ENCODE results near the gene SFT2D3. TPM values are rescaled to one million over a fixed set of nuclear protein-coding genes. Genes with fewer than 3 reads are reported as not detected.

The SFT2D3 gene
- total and polyA plus RNA-seq, 8 donors, result 0.56 to 6.8 (median 2.8) TPM; not detected in 4

DNA sequence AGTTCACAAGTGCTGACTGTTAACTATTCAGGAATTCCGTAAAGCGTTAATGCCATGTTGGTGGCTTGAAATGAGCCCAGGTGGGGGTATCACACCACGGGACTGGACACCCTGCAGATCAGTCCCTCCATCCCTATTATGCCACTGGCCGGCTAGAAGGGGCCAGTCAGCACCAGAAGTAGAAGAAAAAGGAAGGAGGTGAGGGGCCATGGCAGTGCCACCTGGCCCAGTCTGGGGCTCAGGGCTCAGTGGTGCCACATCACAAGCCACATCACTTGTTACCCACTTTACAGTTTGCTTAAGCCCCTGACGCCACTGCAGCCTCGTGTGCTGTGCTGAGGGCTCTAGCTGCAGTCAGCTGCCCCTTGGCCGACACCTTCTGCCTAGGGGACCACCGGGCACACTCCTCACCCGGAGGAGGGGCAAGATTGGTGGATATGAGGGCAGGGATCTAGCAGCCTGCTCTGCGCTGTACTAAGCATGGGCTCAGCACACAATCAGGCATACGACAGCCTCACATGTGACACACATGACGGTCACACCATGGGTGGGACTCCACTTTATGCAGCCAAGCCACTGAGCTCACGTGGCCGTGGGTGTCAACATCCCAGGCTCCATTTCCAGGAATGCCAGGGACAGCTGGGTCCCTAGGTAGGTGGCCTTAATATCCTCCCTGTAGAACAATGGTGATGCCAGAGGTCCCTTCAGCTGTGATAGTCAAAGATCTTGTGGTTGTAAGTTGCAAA lies 29.6 kb upstream of the SFT2D3 start:
- TF ChIP-seq, protein P1, sequence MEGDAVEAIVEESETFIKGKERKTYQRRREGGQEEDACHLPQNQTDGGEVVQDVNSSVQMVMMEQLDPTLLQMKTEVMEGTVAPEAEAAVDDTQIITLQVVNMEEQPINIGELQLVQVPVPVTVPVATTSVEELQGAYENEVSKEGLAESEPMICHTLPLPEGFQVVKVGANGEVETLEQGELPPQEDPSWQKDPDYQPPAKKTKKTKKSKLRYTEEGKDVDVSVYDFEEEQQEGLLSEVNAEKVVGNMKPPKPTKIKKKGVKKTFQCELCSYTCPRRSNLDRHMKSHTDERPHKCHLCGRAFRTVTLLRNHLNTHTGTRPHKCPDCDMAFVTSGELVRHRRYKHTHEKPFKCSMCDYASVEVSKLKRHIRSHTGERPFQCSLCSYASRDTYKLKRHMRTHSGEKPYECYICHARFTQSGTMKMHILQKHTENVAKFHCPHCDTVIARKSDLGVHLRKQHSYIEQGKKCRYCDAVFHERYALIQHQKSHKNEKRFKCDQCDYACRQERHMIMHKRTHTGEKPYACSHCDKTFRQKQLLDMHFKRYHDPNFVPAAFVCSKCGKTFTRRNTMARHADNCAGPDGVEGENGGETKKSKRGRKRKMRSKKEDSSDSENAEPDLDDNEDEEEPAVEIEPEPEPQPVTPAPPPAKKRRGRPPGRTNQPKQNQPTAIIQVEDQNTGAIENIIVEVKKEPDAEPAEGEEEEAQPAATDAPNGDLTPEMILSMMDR (IDR thresholded peaks at IDR 0.05), result no peak
- Histone ChIP-seq H3K4me1 (peaks cover 6 to 27% of the 10 kb centered on the region in 2 donors), H3K4me3 (peak overlapping the region in 1 of 2 donors; percentile 55), H3K9me3 (no peaks in the 10 kb centered on the region), H3K27me3 (peaks cover 0 to 59% of the 10 kb centered on the region in 2 donors), H3K27ac (peak overlapping the region in 1 of 2 donors; percentile 86), H3K36me3 (no peaks in the 10 kb centered on the region)
- ATAC-seq (no peak), DNase-seq (no peak)
- intact Hi-C loops (cut with DNase I), result no loop called here

DNA sequence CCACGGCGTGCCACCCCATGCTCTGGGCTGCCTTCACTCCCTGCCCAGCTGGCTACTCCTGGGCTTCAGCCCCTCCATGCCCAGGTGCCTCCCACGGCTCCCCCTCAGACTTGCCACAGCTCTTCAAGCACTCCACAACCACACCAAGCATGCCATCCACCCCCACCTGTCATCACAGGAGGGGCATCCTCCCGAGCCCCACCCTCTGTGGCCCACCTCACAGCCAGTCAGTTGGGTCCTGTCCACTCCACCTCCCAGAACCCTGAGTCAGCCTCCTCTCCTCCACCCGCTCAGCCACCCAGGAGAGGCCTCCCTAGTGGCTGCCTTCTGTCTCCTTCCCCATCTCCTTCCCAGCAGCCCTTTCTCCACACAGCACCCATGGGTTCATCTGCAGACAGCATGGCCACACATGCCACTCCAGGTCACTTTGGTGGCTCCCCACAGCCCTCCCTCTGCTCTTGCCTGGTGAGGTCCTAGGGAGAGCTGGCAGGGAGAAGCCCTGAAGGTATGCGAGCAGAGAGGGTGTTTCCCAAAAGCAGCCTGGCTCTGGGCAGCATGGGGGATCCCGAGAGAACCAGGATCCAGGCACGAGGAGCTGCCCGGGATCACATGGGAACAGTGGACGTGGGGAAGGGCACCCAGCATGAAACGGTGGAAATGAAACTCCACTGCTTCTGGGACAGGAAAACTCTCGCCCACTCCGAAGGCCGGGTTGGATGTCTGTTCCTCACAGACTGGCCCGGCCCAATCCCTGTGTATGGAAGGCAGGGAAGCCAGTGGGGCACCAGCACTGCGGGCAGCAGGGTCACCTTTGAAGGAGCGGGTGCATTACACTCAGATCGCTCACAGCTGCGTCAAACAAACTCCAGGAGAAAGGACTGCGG lies 28.7 kb upstream of the SFT2D3 start:
- Histone ChIP-seq H3K27ac (peak overlapping the region; percentile 65 to 86), H3K27me3 (peaks cover 0 to 62% of the 10 kb centered on the region in 2 donors), H3K4me1 (peaks cover 6 to 30% of the 10 kb centered on the region in 2 donors), H3K36me3 (no peaks in the 10 kb centered on the region), H3K4me3 (peak overlapping the region in 1 of 2 donors; percentile 55), H3K9me3 (no peaks in the 10 kb centered on the region)
- ATAC-seq, result no peak
- TF ChIP-seq, protein P1 (IDR thresholded peaks at IDR 0.05), result no peak
- intact Hi-C loops (cut with DNase I), result no loop called here
- DNase-seq, result peak in 1 of 4 donors; percentile 57

DNA sequence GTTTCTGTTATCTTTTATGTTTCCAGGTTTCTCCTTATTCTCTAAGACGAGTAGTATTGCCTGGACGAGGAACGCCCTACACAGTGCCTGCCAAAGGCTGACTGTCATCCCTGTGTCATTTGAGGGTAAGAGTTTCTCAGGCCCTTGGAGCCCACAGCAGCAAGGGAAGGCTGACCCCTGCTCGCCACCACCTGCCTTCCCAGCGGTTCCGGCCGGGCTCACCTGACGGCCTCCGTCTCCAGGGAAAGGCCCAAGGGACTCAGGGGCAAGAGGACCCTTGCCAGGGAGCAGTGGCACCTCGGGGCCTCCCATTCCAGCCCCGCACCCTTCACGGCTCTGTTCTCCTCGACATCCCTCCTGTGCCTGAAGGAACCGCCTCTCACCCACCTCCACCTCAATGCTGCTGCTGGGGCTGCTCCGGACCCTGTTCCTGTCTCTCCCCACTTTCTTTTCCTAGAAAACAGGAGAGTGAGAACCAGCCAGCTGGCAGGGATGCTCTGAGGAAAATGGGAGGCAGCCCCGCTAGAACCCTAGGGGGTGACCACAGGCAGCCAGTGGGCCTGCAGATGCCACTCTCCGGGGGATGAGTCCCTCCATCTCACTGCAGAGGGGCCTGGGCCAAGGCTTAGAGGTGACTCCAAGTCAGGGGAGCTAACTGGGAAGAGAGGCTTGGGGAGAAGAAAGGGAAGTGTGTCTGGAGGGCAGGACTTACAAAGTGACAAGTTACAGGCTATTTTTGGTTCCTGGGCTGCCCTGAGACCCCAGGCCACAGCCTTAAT lies 27.8 kb upstream of the SFT2D3 start:
- H3K9me3 ChIP-seq, result no peaks in the 10 kb centered on the region
- no peaks in the 10 kb centered on the region for H3K36me3 ChIP-seq
- DNase-seq (peak in 1 of 4 donors; percentile 65), ATAC-seq (no peak)
- intact Hi-C loops (cut with DNase I), result no loop called here
- peaks cover 0 to 66% of the 10 kb centered on the region in 2 donors for H3K27me3 ChIP-seq
- TF ChIP-seq, protein P1 (IDR thresholded peaks at IDR 0.05), result no peak
- peaks cover 6 to 30% of the 10 kb centered on the region in 2 donors for H3K4me1 ChIP-seq
- peak overlapping the region; percentile 46 to 55 for H3K4me3 ChIP-seq
- H3K27ac ChIP-seq, result peak overlapping the region; percentile 65 to 86

DNA sequence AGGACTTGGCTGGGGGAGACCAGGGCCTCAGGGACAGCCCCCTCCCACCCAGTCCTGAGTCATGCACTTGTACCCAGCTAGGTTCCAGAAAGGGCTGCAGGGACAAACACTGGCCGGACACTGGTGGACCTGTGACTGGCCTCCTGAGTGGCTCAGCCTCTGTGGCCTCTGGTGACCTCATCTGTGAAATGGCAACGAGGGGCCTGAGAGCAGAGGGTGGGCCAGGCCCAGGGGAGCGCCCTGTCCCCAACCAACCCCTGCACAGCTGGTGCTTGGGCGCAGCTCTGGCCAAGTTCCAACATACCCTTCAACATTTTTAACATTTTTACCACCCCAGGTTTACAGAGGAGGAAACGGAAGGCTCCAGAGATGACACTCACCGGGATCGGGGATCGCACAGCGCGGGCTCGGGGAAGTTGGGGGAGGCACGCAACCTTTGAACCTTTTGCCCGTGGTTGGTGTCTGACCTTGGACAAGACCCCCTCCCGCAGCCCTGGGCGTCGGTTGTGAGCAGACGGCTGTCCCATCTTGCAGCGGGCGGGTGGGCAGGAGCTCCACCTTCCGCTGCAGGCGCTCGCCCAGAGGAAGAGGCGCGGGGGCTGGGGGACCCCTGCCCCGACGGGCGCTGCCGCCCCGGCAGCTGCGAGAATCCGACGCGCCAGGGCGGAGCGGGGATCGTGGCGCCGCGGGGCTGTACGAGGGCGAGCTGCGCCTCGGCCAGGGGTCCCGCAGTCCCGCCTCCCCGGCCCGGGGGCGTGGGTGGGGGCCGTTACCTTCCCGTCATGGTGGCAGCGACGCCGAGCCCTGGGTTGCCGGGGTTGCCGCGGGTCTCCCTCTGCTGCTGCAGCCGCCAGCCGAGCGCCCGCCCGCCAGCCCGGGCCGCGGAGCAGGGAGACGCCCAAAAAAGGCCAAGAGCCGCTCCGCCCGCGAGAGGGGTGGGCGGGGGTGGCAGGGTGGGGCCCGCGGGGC lies 26.8 kb upstream of the SFT2D3 start:
- ATAC-seq (peak; percentile 65), DNase-seq (peak in 1 of 4 donors; percentile 84)
- Histone ChIP-seq H3K4me3 (peak overlapping the region; percentile 46 to 55), H3K27ac (peak overlapping the region; percentile 65 to 86), H3K36me3 (no peaks in the 10 kb centered on the region), H3K9me3 (no peaks in the 10 kb centered on the region), H3K27me3 (peaks cover 0 to 66% of the 10 kb centered on the region in 2 donors), H3K4me1 (peaks cover 6 to 30% of the 10 kb centered on the region in 2 donors)
- intact Hi-C loops (cut with DNase I), result no loop called here
- TF ChIP-seq, protein P1 (IDR thresholded peaks at IDR 0.05), result no peak

Data from left lung (tissue), 10 donors.